SKM-1 treated with dmso at 0.1 percent for 144 hours (cell line): Measurements from ENCODE around the gene ASB4.
"Not testable (repeated sequence)": the region's sequence is repeated elsewhere in the genome, so short reads cannot be mapped to it uniquely, and the experiment has no call there.

Source experiments
- DNase-seq: peaks from one replicate; lab custom pipeline; 2025; ENCODE audit not compliant: unreplicated experiment; lab: John Stamatoyannopoulos, UW

The ASB4 gene

GRCh38 chr7:95485391-95486123 is at the start of gene ASB4:
TSS of gene ASB4 (plus strand) at chr7:95485943. CDS start at chr7:95485972, 29 bp downstream.
- no peak for DNase-seq

GRCh38 chr7:95436407-95436806 is 49.3 kb upstream of the ASB4 start:
- no peak for DNase-seq

- no peak for DNase-seq
These were observed 45.2 kb upstream of the ASB4 start for GRCh38 chr7:95440394-95441038.

GRCh38 chr7:95441042-95441823 is 44.5 kb upstream of the ASB4 start:
- no peak for DNase-seq

GRCh38 chr7:95444796-95445195 is 40.9 kb upstream of the ASB4 start:
- no peak for DNase-seq

GRCh38 chr7:95446618-95447017 is 39.1 kb upstream of the ASB4 start:
- DNase-seq: no peak

GRCh38 chr7:95454438-95455045 is 31.2 kb upstream of the ASB4 start:
- DNase-seq: no peak

- DNase-seq: no peak
These were observed 27.8 kb upstream of the ASB4 start for GRCh38 chr7:95457947-95458346.

- not testable (repeated sequence) for DNase-seq
These were observed 25.1 kb upstream of the ASB4 start for GRCh38 chr7:95460653-95461052.

- DNase-seq: no peak
These were observed 17.7 kb upstream of the ASB4 start for GRCh38 chr7:95467912-95468607.

- DNase-seq: no peak
These were observed 16.6 kb upstream of the ASB4 start for GRCh38 chr7:95469187-95469586.

- DNase-seq: no peak
These were observed 15.9 kb upstream of the ASB4 start for GRCh38 chr7:95469848-95470247.

- peak; percentile 8 for DNase-seq
These were observed 15.3 kb upstream of the ASB4 start for GRCh38 chr7:95470452-95470851.

GRCh38 chr7:95471071-95471470 is 14.7 kb upstream of the ASB4 start:
- no peak for DNase-seq

- no peak for DNase-seq
These were observed 13.1 kb upstream of the ASB4 start for GRCh38 chr7:95472581-95473161.

- DNase-seq: no peak
These were observed 12.3 kb upstream of the ASB4 start for GRCh38 chr7:95473276-95473985.

GRCh38 chr7:95476072-95476847 is 9.5 kb upstream of the ASB4 start:
- DNase-seq: no peak

GRCh38 chr7:95476904-95477594 is 8.7 kb upstream of the ASB4 start:
- peak; percentile 62 for DNase-seq
